CD4-positive, alpha-beta T cell (primary cell): ENCODE measurements around the gene HM13. TPM values are rescaled to one million over a fixed set of nuclear protein-coding genes. Genes with fewer than 3 reads are reported as not detected.
"Not testable (repeated sequence)": the region's sequence is repeated elsewhere in the genome, so short reads cannot be mapped to it uniquely, and the experiment has no call there.

ENCODE experiments used
- ATAC-seq: fragments of 200-7000 bp; cut with Tn5 transposase; one replicate; pipeline ENCODE4 v1.10.0; 2022; ENCODE audit warnings: mild to moderate bottlenecking; ENCODE audit not compliant: poor library complexity
- CTCF ChIA-PET: fragments of 350-600 bp; sonication (Branson Sonifier 250); formaldehyde crosslinking; loops from one replicate; lab custom pipeline; 2021; ENCODE audit warnings: antibody characterized with exemption, inconsistent platforms; lab: Charles Lee
- POLR2A ChIA-PET: fragments of 350-600 bp; sonication (Branson Sonifier 250); formaldehyde crosslinking; loops from one replicate; lab custom pipeline; 2021; ENCODE audit warnings: antibody characterized with exemption, inconsistent platforms; lab: Charles Lee
- DNase-seq, 14 experiments: peaks; one replicate each; pipeline ENCODE4 v3.0.0-alpha.2; 2013 to 2020; ENCODE audit warnings: mixed read lengths in 2 of 14
- H3K27ac ChIP-seq, 2 donors: one replicate each; pipeline versions ENCODE4 v1.5.1 to v1.7.0; 2013; ENCODE audit warnings: low read length in 2 of 2, low read depth in 1 of 2, mild to moderate bottlenecking in 1 of 2
- H3K27me3 ChIP-seq, 2 experiments: 1 replicate in 1 of 2; 2 replicates in 1 of 2; pipeline versions ENCODE4 v1.6.1 to v1.7.0; 2013; ENCODE audit warnings: low read length in 2 of 2, control low read depth in 1 of 2, mild to moderate bottlenecking in 1 of 2, moderate library complexity in 1 of 2; ENCODE audit not compliant: insufficient read depth in 2 of 2, control insufficient read depth in 1 of 2
- H3K36me3 ChIP-seq: one replicate; pipeline ENCODE4 v1.6.1; 2013; ENCODE audit warnings: low read length, control low read depth; ENCODE audit not compliant: insufficient read depth
- H3K4me1 ChIP-seq: one replicate; pipeline ENCODE4 v1.6.1; 2013; ENCODE audit warnings: low read length, control low read depth; ENCODE audit not compliant: insufficient read depth
- H3K4me3 ChIP-seq: one replicate; pipeline ENCODE4 v1.5.1; 2013; ENCODE audit warnings: mild to moderate bottlenecking, low read length, moderate library complexity
- H3K9me3 ChIP-seq, 2 experiments: 1 replicate in 1 of 2; 2 replicates in 1 of 2; pipeline versions ENCODE4 v1.6.1 to v1.7.0; 2013; ENCODE audit warnings: low read length in 2 of 2, mild to moderate bottlenecking in 2 of 2, control low read depth in 1 of 2, moderate library complexity in 1 of 2; ENCODE audit not compliant: control insufficient read depth in 1 of 2, insufficient read depth in 1 of 2
- H3K27ac Mint-ChIP-seq: one replicate; pipeline ENCODE4 v1.8.0; 2020; ENCODE audit warnings: mixed read lengths
- H3K27me3 Mint-ChIP-seq: one replicate; pipeline ENCODE4 v1.8.0; 2021; ENCODE audit warnings: mixed read lengths
- H3K36me3 Mint-ChIP-seq: one replicate; pipeline ENCODE4 v1.8.0; 2021; ENCODE audit warnings: low read depth, mixed read lengths
- H3K4me1 Mint-ChIP-seq: one replicate; pipeline ENCODE4 v1.8.0; 2021; ENCODE audit warnings: low read depth, mixed read lengths
- H3K4me3 Mint-ChIP-seq: one replicate; pipeline ENCODE4 v1.8.0; 2020; ENCODE audit warnings: mild to moderate bottlenecking, mixed read lengths
- H3K9me3 Mint-ChIP-seq: one replicate; pipeline ENCODE4 v1.8.0; 2020; ENCODE audit warnings: mixed read lengths
- intact Hi-C, 2 experiments: fragments of 100-400 bp; cut with DNase I in 1 of 2; cut with micrococcal nuclease in 1 of 2; formaldehyde crosslinking; loops; one replicate each; pipeline versions ENCODE4 v1.15.1 to v1.9.0; 2023 to 2025; cut with DNase I, micrococcal nuclease
- total RNA-seq, 174 experiments: library from RNA in 2 of 174; stranded (reverse) in 2 of 174; gene quantifications; one replicate each; pipeline ENCODE4 v1.2.3 and lab custom pipeline; 2021 to 2026
- TF ChIP-seq, protein P1 (sequence below): fragments of 200-600 bp; IDR thresholded peaks from one replicate; pipeline ENCODE4 v1.8.0; 2022; ENCODE audit warnings: antibody characterized with exemption, mild to moderate bottlenecking

Gene HM13
- total RNA-seq, 2 experiments from 2014 or later: 97.8 to 113 TPM

DNA sequence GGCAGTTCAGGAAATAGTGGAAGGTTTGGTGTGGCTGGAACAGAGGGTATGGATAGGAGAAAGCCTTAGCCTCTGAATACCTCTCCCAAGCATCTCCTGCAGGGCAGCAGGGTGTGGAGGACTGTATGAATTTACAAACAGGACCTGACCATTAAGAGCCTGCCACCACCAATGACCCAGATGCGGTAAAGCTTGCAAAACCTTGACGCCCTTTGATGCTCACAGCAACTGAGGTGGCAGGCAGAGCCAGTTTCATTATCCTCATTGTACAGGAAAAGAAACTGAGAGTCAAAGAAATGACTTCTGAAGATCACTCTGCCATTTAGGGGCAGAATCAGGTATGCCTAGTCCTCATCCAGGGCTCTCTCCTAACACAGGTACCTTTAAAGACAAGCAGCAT, 2.4 kb downstream of the HM13 start:
- Histone ChIP-seq H3K4me1 (peaks cover 59% of the 10 kb centered on the region), H3K4me3 (peak overlapping the region; percentile 99)
- H3K4me3 Mint-ChIP-seq: no peak overlapping the region

DNA sequence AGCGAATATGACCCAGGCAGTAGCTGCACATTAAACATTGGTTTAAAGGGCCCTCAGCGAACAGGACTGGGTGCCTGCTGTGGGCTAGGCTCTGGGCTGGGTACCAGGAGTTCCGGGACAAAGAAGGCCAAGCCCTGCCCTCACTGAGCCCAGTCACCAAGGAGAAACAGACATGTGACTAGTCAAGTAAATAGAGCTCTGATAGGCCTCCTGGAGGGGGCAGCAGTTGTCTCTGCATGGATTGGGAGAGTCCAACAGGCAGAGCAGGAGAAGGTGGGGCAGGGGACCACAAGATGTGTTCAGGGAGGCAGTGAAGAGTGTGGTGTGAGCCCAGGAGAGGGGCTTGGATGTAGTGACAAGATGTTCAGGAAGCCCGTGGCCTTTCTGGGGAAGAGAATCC, 3.1 kb downstream of the HM13 start:
- Mint-ChIP-seq H3K27ac (no peak overlapping the region), H3K4me3 (no peak overlapping the region), H3K36me3 (peaks cover 27% of the 10 kb centered on the region), H3K4me1 (peaks cover 27% of the 10 kb centered on the region), H3K27me3 (no peaks in the 10 kb centered on the region), H3K9me3 (no peaks in the 10 kb centered on the region)
- peak in 1 of 14 experiments; percentile 31 for DNase-seq
- Histone ChIP-seq H3K4me3 (no peak overlapping the region), H3K36me3 (peaks cover 7% of the 10 kb centered on the region), H3K9me3 (no peaks in the 10 kb centered on the region), H3K27me3 (no peaks in the 10 kb centered on the region), H3K4me1 (peaks cover 64% of the 10 kb centered on the region), H3K27ac (no peak overlapping the region)
- intact Hi-C loops: no loop called here
- no peak for ATAC-seq
- POLR2A ChIA-PET: no interaction called here
- CTCF ChIA-PET: no interaction called here
- TF ChIP-seq, protein P1, sequence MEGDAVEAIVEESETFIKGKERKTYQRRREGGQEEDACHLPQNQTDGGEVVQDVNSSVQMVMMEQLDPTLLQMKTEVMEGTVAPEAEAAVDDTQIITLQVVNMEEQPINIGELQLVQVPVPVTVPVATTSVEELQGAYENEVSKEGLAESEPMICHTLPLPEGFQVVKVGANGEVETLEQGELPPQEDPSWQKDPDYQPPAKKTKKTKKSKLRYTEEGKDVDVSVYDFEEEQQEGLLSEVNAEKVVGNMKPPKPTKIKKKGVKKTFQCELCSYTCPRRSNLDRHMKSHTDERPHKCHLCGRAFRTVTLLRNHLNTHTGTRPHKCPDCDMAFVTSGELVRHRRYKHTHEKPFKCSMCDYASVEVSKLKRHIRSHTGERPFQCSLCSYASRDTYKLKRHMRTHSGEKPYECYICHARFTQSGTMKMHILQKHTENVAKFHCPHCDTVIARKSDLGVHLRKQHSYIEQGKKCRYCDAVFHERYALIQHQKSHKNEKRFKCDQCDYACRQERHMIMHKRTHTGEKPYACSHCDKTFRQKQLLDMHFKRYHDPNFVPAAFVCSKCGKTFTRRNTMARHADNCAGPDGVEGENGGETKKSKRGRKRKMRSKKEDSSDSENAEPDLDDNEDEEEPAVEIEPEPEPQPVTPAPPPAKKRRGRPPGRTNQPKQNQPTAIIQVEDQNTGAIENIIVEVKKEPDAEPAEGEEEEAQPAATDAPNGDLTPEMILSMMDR: no peak

More for the DNA sequence above, 2.4 kb downstream of the HM13 start:
- H3K9me3 Mint-ChIP-seq: no peaks in the 10 kb centered on the region
- DNase-seq (peak in 2 of 14 experiments; percentile 29 to 33), ATAC-seq (no peak)
- peak overlapping the region in 1 of 2 donors; percentile 3 for H3K27ac ChIP-seq
- no peaks in the 10 kb centered on the region for H3K9me3 ChIP-seq
- ChIA-PET POLR2A (interaction anchor here (0.9 kb wide), 1 partner anchor 10 kb away, joined by 3 read pairs; no protein-coding TSS in a partner anchor), CTCF (no interaction called here)
- peaks cover 23% of the 10 kb centered on the region for H3K36me3 Mint-ChIP-seq
- intact Hi-C loops: no loop called here
- H3K27me3 ChIP-seq: no peaks in the 10 kb centered on the region
- TF ChIP-seq, protein P1: no peak
- H3K36me3 ChIP-seq: peaks cover 7% of the 10 kb centered on the region
- H3K27ac Mint-ChIP-seq: no peak overlapping the region
- H3K27me3 Mint-ChIP-seq: no peaks in the 10 kb centered on the region
- H3K4me1 Mint-ChIP-seq: peaks cover 27% of the 10 kb centered on the region

DNA sequence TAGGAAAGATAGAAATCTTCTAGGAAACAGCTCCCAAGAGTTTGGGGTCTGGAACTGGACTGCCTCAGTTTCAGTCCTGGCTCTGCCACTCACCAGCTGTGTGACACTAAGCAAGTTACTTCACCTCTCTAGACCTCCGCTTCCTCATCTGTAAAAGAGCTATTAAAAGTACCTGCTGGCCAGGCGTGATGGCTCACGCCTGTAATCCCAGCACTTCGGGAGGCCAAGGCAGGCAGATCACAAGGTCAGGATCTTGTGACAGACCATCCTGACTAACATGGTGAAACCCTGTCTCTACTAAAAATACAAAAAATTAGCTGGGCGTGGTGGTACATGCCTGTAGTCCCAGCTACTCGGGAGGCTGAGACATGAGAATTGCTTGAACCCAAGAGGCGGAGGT, 7.0 kb downstream of the HM13 start:
- intact Hi-C loops, POLR2A ChIA-PET, H3K27ac ChIP-seq, H3K27me3 Mint-ChIP-seq, H3K4me3 Mint-ChIP-seq, ATAC-seq, H3K27me3 ChIP-seq, H3K4me3 ChIP-seq, H3K27ac Mint-ChIP-seq, H3K9me3 ChIP-seq, H3K9me3 Mint-ChIP-seq: not testable (repeated sequence)
- Histone ChIP-seq H3K4me1 (peaks cover 55% of the 10 kb centered on the region), H3K36me3 (peaks cover 23% of the 10 kb centered on the region)
- peaks cover 48% of the 10 kb centered on the region for H3K36me3 Mint-ChIP-seq
- peaks cover 39% of the 10 kb centered on the region for H3K4me1 Mint-ChIP-seq
- CTCF ChIA-PET: interaction anchor here (1.4 kb wide), 1 partner anchor 92 kb away, joined by 5 read pairs; no protein-coding TSS in a partner anchor
- DNase-seq: peak in 2 of 14 experiments; percentile 30 to 55

DNA sequence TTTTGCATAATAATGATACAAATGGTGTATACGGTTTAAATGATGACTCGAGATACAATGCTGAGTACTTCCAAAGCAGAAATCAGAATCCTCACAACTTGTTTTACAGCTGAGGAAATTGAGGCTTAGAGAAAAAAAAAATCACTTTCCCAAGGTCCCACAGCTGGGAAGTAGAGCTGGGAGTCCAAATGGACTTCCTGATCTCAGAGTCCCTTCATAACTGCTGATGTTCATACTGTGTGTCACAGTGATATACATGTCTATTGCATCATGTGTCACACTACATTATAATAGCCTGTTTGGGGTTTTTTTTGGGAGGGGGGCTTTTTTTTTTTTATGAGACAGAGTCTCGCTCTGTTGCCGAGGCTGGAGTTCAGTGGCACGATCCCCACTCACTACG, 8.5 kb downstream of the HM13 start:
- CTCF ChIA-PET: interaction anchor here (1.2 to 1.6 kb wide), 2 partner anchors 20 to 215 kb away, joined by 4 to 5 read pairs; no protein-coding TSS in a partner anchor
- DNase-seq (peak in 2 of 14 experiments; percentile 29 to 32), ATAC-seq (no peak)
- Histone ChIP-seq H3K27ac (no peak overlapping the region), H3K9me3 (no peaks in the 10 kb centered on the region), H3K36me3 (peaks cover 33% of the 10 kb centered on the region), H3K4me1 (peaks cover 40% of the 10 kb centered on the region), H3K27me3 (no peaks in the 10 kb centered on the region), H3K4me3 (no peak overlapping the region)
- Mint-ChIP-seq H3K27me3 (no peaks in the 10 kb centered on the region), H3K27ac (no peak overlapping the region), H3K4me1 (peaks cover 39% of the 10 kb centered on the region), H3K4me3 (no peak overlapping the region), H3K9me3 (no peaks in the 10 kb centered on the region), H3K36me3 (peaks cover 63% of the 10 kb centered on the region)
- POLR2A ChIA-PET: no interaction called here
- TF ChIP-seq, protein P1: no peak
- intact Hi-C loops: no loop called here
